Activated CD8-positive, alpha-beta memory T cell treated with anti-CD3 and anti-CD28 coated beads, Interleukin-2, amount 50 U/mL, for 4 hours (primary cell): ENCODE results near the gene MPO.

Experiments
- DNase-seq: peaks from one replicate; pipeline ENCODE4 v3.0.0-alpha.2; 2020

MPO gene

GRCh38 chr17:58306131-58306951 is 25.6 kb upstream of the MPO start:
- no peak for DNase-seq

- no peak for DNase-seq
These were observed 24.9 kb upstream of the MPO start for GRCh38 chr17:58305626-58306025.

GRCh38 chr17:58304750-58305486 is 24.2 kb upstream of the MPO start:
- no peak for DNase-seq

- peak; percentile 63 for DNase-seq
These were observed 23.4 kb upstream of the MPO start for GRCh38 chr17:58303971-58304749.

GRCh38 chr17:58302919-58303585 is 22.3 kb upstream of the MPO start:
- no peak for DNase-seq

GRCh38 chr17:58302171-58302918 is 21.6 kb upstream of the MPO start:
- DNase-seq = no peak

GRCh38 chr17:58301504-58302150 is 20.9 kb upstream of the MPO start:
- no peak for DNase-seq

- DNase-seq = no peak
These were observed 19.6 kb upstream of the MPO start for GRCh38 chr17:58300336-58300735.

- no peak for DNase-seq
These were observed 13.3 kb upstream of the MPO start for GRCh38 chr17:58294034-58294433.

- DNase-seq = no peak
These were observed 10.5 kb upstream of the MPO start for GRCh38 chr17:58291246-58291645.

GRCh38 chr17:58289869-58290268 is 9.1 kb upstream of the MPO start:
- no peak for DNase-seq

- DNase-seq = no peak
These were observed 4.7 kb upstream of the MPO start for GRCh38 chr17:58285422-58285810.

- no peak for DNase-seq
These were observed 4.1 kb upstream of the MPO start for GRCh38 chr17:58284613-58285421.

GRCh38 chr17:58283674-58284612 is 3.2 kb upstream of the MPO start:
- no peak for DNase-seq

GRCh38 chr17:58282442-58282841 is 1.7 kb upstream of the MPO start:
- DNase-seq = no peak

GRCh38 chr17:58281511-58282011 is 826 bp upstream of the MPO start:
- DNase-seq = no peak

GRCh38 chr17:58279736-58280479 is 827 bp downstream of the MPO start:
- DNase-seq = no peak

- DNase-seq = no peak
These were observed 1.6 kb downstream of the MPO start for GRCh38 chr17:58279016-58279711.
